Suprapubic skin (tissue), 4 donors: Measurements from ENCODE around the gene ACSL3. TPM values are rescaled to one million over a fixed set of nuclear protein-coding genes. Genes with fewer than 3 reads are reported as not detected.

ENCODE experiments used
- DNase-seq, 2 donors: peaks; one replicate each; pipeline ENCODE4 v3.0.0-alpha.2; 2019; ENCODE audit warnings: low spot score in 2 of 2
- H3K27ac ChIP-seq: fragments of 200-600 bp; sonication (generic); one replicate; pipeline ENCODE4 v1.5.1; 2019
- H3K27me3 ChIP-seq: fragments of 200-600 bp; sonication (generic); one replicate; pipeline ENCODE4 v1.5.1; 2019
- H3K36me3 ChIP-seq: fragments of 200-600 bp; sonication (generic); one replicate; pipeline ENCODE4 v1.5.1; 2019
- H3K4me1 ChIP-seq: fragments of 200-600 bp; sonication (generic); one replicate; pipeline ENCODE4 v1.5.1; 2019
- H3K4me3 ChIP-seq: fragments of 200-600 bp; sonication (generic); one replicate; pipeline ENCODE4 v1.5.1; 2019; ENCODE audit warnings: mild to moderate bottlenecking
- H3K9me3 ChIP-seq: fragments of 200-600 bp; sonication (generic); one replicate; pipeline ENCODE4 v1.5.1; 2019
- EP300 ChIP-seq: sonication (generic); formaldehyde crosslinking; IDR thresholded peaks from one replicate; pipeline ENCODE4 v1.6.1; 2017; ENCODE audit warnings: antibody characterized with exemption
- POLR2A ChIP-seq, 2 donors: fragments of 450-650 bp; IDR thresholded peaks; one replicate each; pipeline ENCODE4 v1.6.1; 2017; ENCODE audit warnings: antibody characterized with exemption in 2 of 2, mild to moderate bottlenecking in 2 of 2, moderate library complexity in 2 of 2
- POLR2AphosphoS5 ChIP-seq, 3 donors: sonication (generic); formaldehyde crosslinking; IDR thresholded peaks; one replicate each; pipeline ENCODE4 v1.6.1; 2017; ENCODE audit warnings: antibody characterized with exemption in 3 of 3
- WGBS: methylation state at CpG from one replicate; pipeline ENCODE4 v1.1.5; 2018; 5-methylcytosine and 5-hydroxymethylcytosine counted together
- total RNA-seq, 4 donors: library from RNA; depleted of rRNA; stranded (reverse); fragments of >200 nt; gene quantifications; one replicate each; pipeline ENCODE4 v1.1.0, GENCODE V29; 2016
- TF ChIP-seq, protein P1 (sequence below), 2 donors: fragments of 200-600 bp in 1 of 2; fragments of 450-650 bp in 1 of 2; sonication (generic) in 1 of 2; IDR thresholded peaks; one replicate each; pipeline ENCODE4 v1.5.1; 2016 to 2019; ENCODE audit warnings: antibody characterized with exemption in 2 of 2, mild to moderate bottlenecking in 1 of 2, moderate library complexity in 1 of 2

Gene ACSL3
- 100 to 1,000 TPM in 1 of 4 donors, 10 to 100 TPM in 3; 46.6 to 154 (median 60.2) TPM for total RNA-seq

DNA sequence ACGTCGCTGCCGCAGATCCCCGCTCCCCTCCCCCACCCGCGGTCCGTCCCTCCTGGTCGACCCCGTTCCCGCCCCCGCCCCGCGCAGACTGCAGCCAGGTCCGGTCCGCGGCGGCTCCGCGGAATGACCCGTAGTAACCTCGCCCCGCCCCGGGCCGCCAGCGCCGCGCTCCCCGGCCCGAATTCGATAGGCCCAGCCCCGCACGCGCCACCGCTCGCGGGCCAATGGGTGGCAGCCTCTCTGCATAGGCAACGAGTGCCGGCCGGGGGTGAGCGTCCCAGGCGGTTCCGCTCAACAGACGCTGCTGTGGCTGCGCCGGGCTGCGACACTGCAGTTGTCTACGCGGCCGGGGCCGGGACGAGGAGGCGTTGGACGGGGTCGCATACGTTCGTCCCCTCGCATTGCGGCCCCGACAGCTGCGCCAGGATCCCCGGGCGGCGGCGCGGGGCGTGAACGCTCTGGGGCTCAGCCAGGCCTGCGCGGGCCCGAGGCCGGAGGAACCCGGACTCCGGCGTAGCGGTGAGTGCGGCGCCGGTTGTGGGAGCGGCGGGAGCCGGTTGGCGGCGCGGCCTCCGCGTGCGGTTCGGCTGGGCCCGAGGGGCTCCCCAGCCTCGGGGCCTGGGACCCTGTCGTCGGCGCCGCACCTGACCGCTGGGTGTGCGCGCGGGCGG is at the start of gene ACSL3:
ACSL3 (plus strand) TSS at position 297 of the 671 bp plus-strand sequence. CDS start 47,737 bp downstream, outside the sequence.
- peak; percentile 97 to 98 for DNase-seq
- H3K27ac ChIP-seq = peak within 1 kb of the TSS; percentile 95
- peaks cover 39% of the 10 kb centered on the region for H3K4me1 ChIP-seq
- 0% methylated on average over 15 of the region's 99 CpGs for WGBS
- no peaks in the 10 kb centered on the region for H3K27me3 ChIP-seq
- TF ChIP-seq POLR2AphosphoS5 (IDR thresholded peaks at IDR 0.05) = peak; percentile 58 to 98 (median 97)
- TF ChIP-seq POLR2A (IDR thresholded peaks at IDR 0.05) = peak; percentile 93 to 97
- TF ChIP-seq, protein P1, sequence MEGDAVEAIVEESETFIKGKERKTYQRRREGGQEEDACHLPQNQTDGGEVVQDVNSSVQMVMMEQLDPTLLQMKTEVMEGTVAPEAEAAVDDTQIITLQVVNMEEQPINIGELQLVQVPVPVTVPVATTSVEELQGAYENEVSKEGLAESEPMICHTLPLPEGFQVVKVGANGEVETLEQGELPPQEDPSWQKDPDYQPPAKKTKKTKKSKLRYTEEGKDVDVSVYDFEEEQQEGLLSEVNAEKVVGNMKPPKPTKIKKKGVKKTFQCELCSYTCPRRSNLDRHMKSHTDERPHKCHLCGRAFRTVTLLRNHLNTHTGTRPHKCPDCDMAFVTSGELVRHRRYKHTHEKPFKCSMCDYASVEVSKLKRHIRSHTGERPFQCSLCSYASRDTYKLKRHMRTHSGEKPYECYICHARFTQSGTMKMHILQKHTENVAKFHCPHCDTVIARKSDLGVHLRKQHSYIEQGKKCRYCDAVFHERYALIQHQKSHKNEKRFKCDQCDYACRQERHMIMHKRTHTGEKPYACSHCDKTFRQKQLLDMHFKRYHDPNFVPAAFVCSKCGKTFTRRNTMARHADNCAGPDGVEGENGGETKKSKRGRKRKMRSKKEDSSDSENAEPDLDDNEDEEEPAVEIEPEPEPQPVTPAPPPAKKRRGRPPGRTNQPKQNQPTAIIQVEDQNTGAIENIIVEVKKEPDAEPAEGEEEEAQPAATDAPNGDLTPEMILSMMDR (IDR thresholded peaks at IDR 0.05) = peak in 1 of 2 donors; percentile 11
- TF ChIP-seq EP300 = no peak
- H3K4me3 ChIP-seq = peak within 1 kb of the TSS; percentile 99
- no peaks in the 10 kb centered on the region for H3K9me3 ChIP-seq
- H3K36me3 ChIP-seq = no peaks in the 10 kb centered on the region

DNA sequence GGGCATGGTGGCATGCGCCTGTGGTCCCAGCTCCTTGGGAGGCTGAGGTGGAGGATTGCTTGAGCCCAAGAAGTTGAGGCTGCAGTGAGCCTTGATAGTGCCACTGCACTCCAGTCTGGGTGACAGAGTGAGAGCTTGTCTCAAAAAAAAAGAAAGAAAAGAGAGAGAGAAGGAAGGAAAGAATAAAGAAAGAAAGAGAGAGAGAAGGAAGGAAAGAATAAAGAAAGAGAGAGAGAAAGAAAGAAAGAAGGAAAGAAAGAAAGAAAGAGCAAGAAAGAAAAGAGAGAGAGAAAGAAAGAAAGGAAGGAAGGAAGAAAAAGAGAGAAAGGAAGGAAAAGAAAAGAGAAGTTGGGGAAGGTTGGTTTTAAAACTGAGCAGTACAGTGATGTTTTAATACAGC is 49.0 kb upstream of the ACSL3 start:
- no peak overlapping the region for H3K27ac ChIP-seq
- H3K36me3 ChIP-seq = no peaks in the 10 kb centered on the region
- H3K27me3 ChIP-seq = no peaks in the 10 kb centered on the region
- TF ChIP-seq, protein P1 (IDR thresholded peaks at IDR 0.05) = no peak
- TF ChIP-seq EP300 (no peak), POLR2AphosphoS5 (IDR thresholded peaks at IDR 0.05) (no peak), POLR2A (IDR thresholded peaks at IDR 0.05) (no peak)
- no peak overlapping the region for H3K4me3 ChIP-seq
- H3K4me1 ChIP-seq = peaks cover 13% of the 10 kb centered on the region
- 100% methylated on average over 1 of the region's 1 CpG for WGBS
- no peaks in the 10 kb centered on the region for H3K9me3 ChIP-seq
- DNase-seq = no peak

DNA sequence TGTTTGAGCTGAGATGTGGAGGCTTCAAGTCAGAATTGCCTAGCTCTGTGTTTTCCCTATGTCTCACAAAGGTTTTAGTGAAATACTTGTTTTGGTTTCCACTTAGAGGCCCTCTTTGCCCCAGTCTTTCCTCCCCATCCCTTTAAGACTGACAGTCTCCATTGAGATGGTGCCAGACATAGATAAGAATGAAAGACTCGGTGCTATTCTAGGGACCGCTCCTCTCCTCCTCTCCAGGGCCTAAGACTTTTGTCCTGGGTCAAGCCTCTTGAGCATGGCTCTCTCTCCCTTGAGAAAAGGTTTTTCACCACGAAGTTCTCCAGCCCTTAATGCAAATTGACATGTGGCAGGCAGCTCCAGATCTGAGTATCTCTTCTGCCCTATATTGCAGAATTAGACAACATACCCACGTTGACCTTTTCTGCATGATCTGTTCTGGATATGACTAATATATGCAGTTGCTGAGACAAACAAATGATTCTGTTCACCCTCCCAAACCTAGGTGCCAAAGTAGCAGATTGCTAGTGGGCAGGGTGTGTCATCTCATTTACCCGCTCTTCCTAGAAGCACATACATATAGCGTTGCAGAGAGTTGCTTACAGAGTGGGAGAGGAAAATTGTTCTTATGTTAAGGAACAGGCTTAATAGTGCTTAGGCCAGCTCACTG is 47.5 kb upstream of the ACSL3 start:
- TF ChIP-seq POLR2AphosphoS5 (IDR thresholded peaks at IDR 0.05) = peak in 1 of 3 donors; percentile 24
- no peak for TF ChIP-seq POLR2A (IDR thresholded peaks at IDR 0.05)
- no peaks in the 10 kb centered on the region for H3K36me3 ChIP-seq
- 38% methylated on average over 6 of the region's 6 CpGs for WGBS
- H3K27ac ChIP-seq = no peak overlapping the region
- H3K4me1 ChIP-seq = peaks cover 12% of the 10 kb centered on the region
- H3K27me3 ChIP-seq = no peaks in the 10 kb centered on the region
- H3K4me3 ChIP-seq = no peak overlapping the region
- DNase-seq = no peak
- no peaks in the 10 kb centered on the region for H3K9me3 ChIP-seq

DNA sequence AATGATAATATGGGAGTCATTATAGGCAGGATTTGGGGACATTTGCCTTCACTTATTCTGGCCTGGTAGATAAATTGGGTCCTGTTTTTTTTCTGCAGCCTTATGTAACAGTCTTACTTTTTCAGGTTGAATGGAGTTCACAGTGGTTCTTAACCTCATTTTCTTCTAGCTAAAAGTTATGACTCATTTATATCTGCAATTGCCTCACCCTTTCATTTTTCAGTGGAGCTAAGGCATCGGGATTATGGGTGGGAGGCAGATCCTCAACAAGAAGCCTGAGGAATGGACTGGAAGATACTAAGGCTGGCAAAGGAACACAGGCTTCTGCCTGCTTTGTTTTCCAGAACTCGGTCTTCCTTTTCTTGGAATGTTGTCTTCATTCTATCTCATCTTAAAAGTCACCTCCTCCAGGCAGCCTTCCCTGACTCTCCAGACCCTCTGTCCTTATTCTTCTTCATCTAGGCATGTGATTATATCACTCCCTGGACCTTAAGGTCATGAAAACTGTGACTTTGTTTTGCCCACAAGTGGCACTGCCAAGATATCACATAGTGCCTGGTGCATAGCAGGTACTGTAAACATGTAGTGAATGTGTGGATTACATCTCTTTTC is 41.0 kb upstream of the ACSL3 start:
- H3K27ac ChIP-seq = no peak overlapping the region
- no peak overlapping the region for H3K4me3 ChIP-seq
- no peaks in the 10 kb centered on the region for H3K9me3 ChIP-seq
- DNase-seq = no peak
- peaks cover 14% of the 10 kb centered on the region for H3K4me1 ChIP-seq
- TF ChIP-seq EP300 (no peak), POLR2AphosphoS5 (IDR thresholded peaks at IDR 0.05) (no peak), POLR2A (IDR thresholded peaks at IDR 0.05) (no peak)
- TF ChIP-seq, protein P1 (IDR thresholded peaks at IDR 0.05) = no peak
- no peaks in the 10 kb centered on the region for H3K27me3 ChIP-seq
- no peaks in the 10 kb centered on the region for H3K36me3 ChIP-seq
- WGBS = 29% methylated on average over 2 of the region's 2 CpGs

DNA sequence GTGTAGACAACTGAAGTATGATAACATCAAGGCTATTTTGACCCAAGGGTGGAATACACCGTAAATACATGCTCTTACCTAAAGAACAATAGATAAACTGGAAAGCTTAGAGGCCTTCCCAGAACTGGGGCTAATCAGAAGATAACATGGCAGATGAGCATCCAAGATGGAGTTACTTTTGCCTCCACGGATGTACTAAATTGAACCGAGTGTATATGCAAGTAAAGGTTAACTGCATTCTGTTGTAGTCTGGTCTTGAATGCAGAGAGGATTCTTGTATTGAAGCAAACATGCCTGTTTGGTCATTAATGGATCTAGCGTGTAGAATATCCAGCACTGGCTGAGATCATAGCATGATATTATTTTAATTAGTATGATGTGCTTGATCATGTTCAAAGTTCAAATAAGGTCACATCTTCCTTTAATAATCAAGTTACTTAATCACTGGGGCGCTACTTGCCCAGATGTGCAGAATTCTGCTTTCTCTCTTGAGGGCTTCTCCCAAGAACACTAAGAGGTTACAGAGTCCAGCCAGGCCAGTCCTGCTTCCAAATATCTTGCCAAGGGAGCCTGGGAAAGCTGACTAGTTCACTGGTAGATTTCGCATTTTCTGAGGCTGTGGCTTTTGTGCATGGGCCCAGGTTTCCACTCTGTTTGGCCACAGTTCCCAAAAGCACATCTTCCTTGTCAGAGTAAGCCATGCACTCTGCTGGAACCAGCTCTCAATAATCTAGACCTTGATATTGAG is 37.5 kb upstream of the ACSL3 start:
- TF ChIP-seq EP300 = no peak
- TF ChIP-seq, protein P1 (IDR thresholded peaks at IDR 0.05) = no peak
- no peak for TF ChIP-seq POLR2AphosphoS5 (IDR thresholded peaks at IDR 0.05)
- TF ChIP-seq POLR2A (IDR thresholded peaks at IDR 0.05) = no peak
- H3K36me3 ChIP-seq = no peaks in the 10 kb centered on the region
- DNase-seq = no peak
- H3K4me3 ChIP-seq = no peak overlapping the region
- 49% methylated on average over 6 of the region's 6 CpGs for WGBS
- no peaks in the 10 kb centered on the region for H3K27me3 ChIP-seq
- no peak overlapping the region for H3K27ac ChIP-seq
- peaks cover 14% of the 10 kb centered on the region for H3K4me1 ChIP-seq
- no peaks in the 10 kb centered on the region for H3K9me3 ChIP-seq
